GM23248 (cell line): ENCODE measurements around the gene ZNF581. TPM values are rescaled to one million over a fixed set of nuclear protein-coding genes. Genes with fewer than 3 reads are reported as not detected.

Experiments
- DNase-seq: peaks from one replicate; pipeline ENCODE4 v3.0.0-alpha.2; 2015
- H2AFZ ChIP-seq: fragments of 200-600 bp; sonication (generic); 2 replicates; pipeline ENCODE4 v1.6.1; 2016; ENCODE audit warnings: antibody characterized with exemption
- H3F3A ChIP-seq: fragments of 200-600 bp; sonication (generic); 2 replicates; pipeline ENCODE4 v1.6.1; 2016; ENCODE audit warnings: mild to moderate bottlenecking, antibody characterized with exemption, mixed run types; ENCODE audit not compliant: insufficient read depth
- H3K27ac ChIP-seq: fragments of 200-600 bp; sonication (generic); 2 replicates; pipeline ENCODE4 v1.5.1; 2016; ENCODE audit warnings: mild to moderate bottlenecking
- H3K27me3 ChIP-seq: fragments of 200-600 bp; sonication (generic); replicated peaks from 2 replicates; pipeline ENCODE4 v1.6.1; 2016; ENCODE audit warnings: mild to moderate bottlenecking; ENCODE audit not compliant: insufficient read depth
- H3K36me3 ChIP-seq: fragments of 200-600 bp; sonication (generic); 2 replicates; pipeline ENCODE4 v1.6.1; 2016; ENCODE audit warnings: low read depth, mild to moderate bottlenecking
- H3K4me1 ChIP-seq: fragments of 200-600 bp; sonication (generic); 2 replicates; pipeline ENCODE4 v1.6.1; 2016; ENCODE audit warnings: mild to moderate bottlenecking; ENCODE audit not compliant: insufficient read depth
- H3K4me2 ChIP-seq: fragments of 200-600 bp; sonication (generic); one replicate; pipeline ENCODE4 v1.6.1; 2016; ENCODE audit warnings: mild to moderate bottlenecking; ENCODE audit not compliant: unreplicated experiment
- H3K4me3 ChIP-seq: fragments of 200-600 bp; sonication (generic); 2 replicates; pipeline ENCODE4 v1.5.1; 2016; ENCODE audit warnings: mild to moderate bottlenecking
- H3K79me2 ChIP-seq: fragments of 200-600 bp; sonication (generic); 2 replicates; pipeline ENCODE4 v1.6.1; 2016; ENCODE audit warnings: mild to moderate bottlenecking; ENCODE audit not compliant: insufficient read depth
- H3K9ac ChIP-seq: fragments of 200-600 bp; sonication (generic); 2 replicates; pipeline ENCODE4 v1.6.1; 2016; ENCODE audit warnings: mild to moderate bottlenecking
- H3K9me2 ChIP-seq: fragments of 200-600 bp; sonication (generic); 2 replicates; pipeline ENCODE4 v1.6.1; 2016; ENCODE audit warnings: mixed run types, mild to moderate bottlenecking, moderate library complexity; ENCODE audit not compliant: insufficient read depth
- H3K9me3 ChIP-seq: fragments of 200-600 bp; sonication (generic); one replicate; pipeline ENCODE4 v1.6.1; 2017; ENCODE audit warnings: low read depth
- H4K20me1 ChIP-seq: fragments of 200-600 bp; sonication (generic); 2 replicates; pipeline ENCODE4 v1.6.0; 2016; ENCODE audit not compliant: insufficient read depth
- EZH2 ChIP-seq: fragments of 200-600 bp; sonication (generic); IDR thresholded peaks from 2 replicates; pipeline ENCODE4 v1.6.1; 2018; ENCODE audit warnings: antibody characterized with exemption, mild to moderate bottlenecking; ENCODE audit not compliant: insufficient read depth, poor library complexity, severe bottlenecking
- EZH2phosphoT487 ChIP-seq: fragments of 200-600 bp; sonication (generic); IDR thresholded peaks from 2 replicates; pipeline ENCODE4 v1.6.1; 2018; ENCODE audit warnings: antibody characterized with exemption, moderate library complexity, mild to moderate bottlenecking, low read depth; ENCODE audit not compliant: insufficient read depth
- WGBS, 2 experiments: methylation state at CpG; one replicate each; pipeline ENCODE4 v1.1.6; 2015 to 2017; ENCODE audit warnings: low lambda C conversion rate in 2 of 2, low coverage in 1 of 2; ENCODE audit errors: missing lambda C conversion rate in 2 of 2; 5-methylcytosine and 5-hydroxymethylcytosine counted together
- in situ Hi-C: fragments of 300-500 bp; cut with MboI; formaldehyde crosslinking; loops from 2 replicates; pipeline ENCODE4 v1.15.0; 2020
- polyA plus RNA-seq: library from polyadenylated mRNA; unstranded; fragments of >200 nt; fragmentation: Nextera tagmentation; extraction: Ambion mirVana; gene quantifications from 2 replicates; pipeline ENCODE4 v1.2.1, GENCODE V29; 2016
- total RNA-seq: library from RNA; depleted of rRNA; stranded (reverse); fragments of >200 nt; shearing (Covaris generic); gene quantifications from 2 replicates; pipeline ENCODE4 v1.2.3, GENCODE V29; 2014

ZNF581 gene
- total and polyA plus RNA-seq, 2 experiments from 2014 or later: 12.1 to 17.6 TPM

DNA sequence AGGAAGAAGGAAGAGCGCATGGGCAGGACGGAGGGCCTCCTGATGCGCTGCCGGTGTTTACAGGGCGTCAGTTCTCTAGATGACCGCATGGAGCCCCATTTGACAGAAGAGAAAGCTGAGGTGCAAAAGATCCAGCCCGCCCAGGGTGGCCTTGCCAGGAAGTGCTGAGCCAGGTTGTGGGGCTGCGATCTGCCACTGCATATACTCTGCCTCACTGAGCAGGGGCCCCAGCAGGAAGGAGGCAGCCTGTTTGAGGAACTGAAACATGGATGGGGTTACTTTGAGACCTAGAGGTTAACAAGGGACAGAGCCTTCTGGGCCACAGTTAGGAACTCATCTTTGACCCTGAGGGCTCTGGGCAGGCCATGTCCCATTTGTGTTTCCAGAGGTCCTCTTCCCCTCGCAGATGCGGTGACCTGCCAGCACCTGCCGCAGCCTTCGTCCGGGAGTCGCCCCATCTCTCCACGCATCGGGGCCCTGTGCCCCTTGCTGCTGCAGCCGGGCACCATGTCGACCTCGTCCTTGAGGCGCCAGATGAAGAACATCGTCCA lies 34.7 kb downstream of the ZNF581 start:
- H2AFZ ChIP-seq: no peak overlapping the region
- H3K27me3 ChIP-seq: no peaks in the 10 kb centered on the region
- no peak overlapping the region for H3K4me3 ChIP-seq
- no peak for TF ChIP-seq EZH2phosphoT487
- peaks cover 95% of the 10 kb centered on the region for H3K79me2 ChIP-seq
- no peak for DNase-seq
- H3K4me2 ChIP-seq: no peak overlapping the region
- H3K27ac ChIP-seq: no peak overlapping the region
- H3K9me3 ChIP-seq: no peaks in the 10 kb centered on the region
- in situ Hi-C loops: no loop called here
- H3F3A ChIP-seq: peaks cover 22% of the 10 kb centered on the region
- H3K9ac ChIP-seq: 0 out of 2 replicates have a peak overlapping the region, but pooled peaks have one; percentile 91
- peaks cover 5% of the 10 kb centered on the region; the same call in 1 of the 2 replicates for H4K20me1 ChIP-seq
- no peaks in the 10 kb centered on the region for H3K9me2 ChIP-seq
- H3K4me1 ChIP-seq: peaks cover 38% of the 10 kb centered on the region
- peaks cover 14% of the 10 kb centered on the region; the same call in 1 of the 2 replicates for H3K36me3 ChIP-seq
- 85 to 87% methylated on average over 21 of the region's 21 CpGs for WGBS, 2 experiments

DNA sequence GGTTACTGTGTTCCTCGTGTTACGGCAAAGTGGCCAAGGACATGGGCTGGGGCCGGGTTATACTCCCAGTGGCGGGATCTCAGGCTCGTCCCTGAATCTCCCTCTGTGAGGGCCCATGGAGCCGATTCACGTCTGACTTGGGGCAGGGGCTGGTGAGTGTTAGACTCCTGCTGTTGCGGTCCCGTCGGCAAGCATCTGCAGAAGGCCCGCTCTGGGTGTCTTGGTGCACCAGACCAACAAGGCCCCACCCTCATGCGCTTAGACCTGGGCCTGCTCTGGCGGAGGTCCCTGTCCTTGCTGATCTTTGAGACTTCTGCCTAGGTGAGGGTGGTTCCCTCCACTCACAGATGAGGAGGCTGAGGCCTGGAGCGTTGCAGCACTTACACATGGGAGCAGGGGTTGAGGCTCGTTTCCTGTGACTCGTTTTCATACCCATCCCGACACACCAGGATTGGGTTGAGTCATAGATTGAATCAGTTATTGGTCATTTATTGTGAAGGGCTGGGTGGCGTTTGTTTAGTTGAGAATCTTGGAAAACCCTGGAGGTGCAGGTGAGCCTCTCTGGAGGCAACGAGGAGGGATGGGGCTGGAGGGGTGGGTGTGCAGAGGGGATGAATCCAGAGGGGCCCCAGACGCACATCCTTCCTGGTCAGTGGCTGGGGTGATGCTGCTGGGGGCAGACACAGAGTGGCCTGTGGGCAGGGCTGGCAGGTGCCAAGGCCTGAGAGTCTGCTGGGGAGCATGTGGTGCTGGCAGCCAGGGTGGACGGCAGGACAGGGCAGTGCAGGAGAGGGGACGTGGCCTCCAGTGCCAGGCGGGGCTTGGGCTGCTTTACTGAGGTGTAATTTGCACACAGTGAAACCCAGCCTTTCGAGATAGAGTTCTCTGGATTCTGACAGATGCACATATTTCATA lies 36.2 kb downstream of the ZNF581 start:
- Histone ChIP-seq H3K9ac (no peak overlapping the region), H3K9me3 (no peaks in the 10 kb centered on the region), H2AFZ (no peak overlapping the region), H3K27ac (peak overlapping the region; percentile 45), H3K79me2 (peaks cover 96% of the 10 kb centered on the region), H3K4me1 (peaks cover 34% of the 10 kb centered on the region), H3F3A (peaks cover 16% of the 10 kb centered on the region), H3K36me3 (peaks cover 14% of the 10 kb centered on the region; the same call in 1 of the 2 replicates), H3K4me2 (no peak overlapping the region), H3K4me3 (no peak overlapping the region), H3K9me2 (no peaks in the 10 kb centered on the region), H4K20me1 (0 out of 2 replicates have a peak, but pooled peaks cover 5% of the 10 kb centered on the region), H3K27me3 (no peaks in the 10 kb centered on the region)
- peak; percentile 84 for DNase-seq
- TF ChIP-seq EZH2phosphoT487: no peak
- TF ChIP-seq EZH2: no peak
- WGBS, 2 experiments: 56 to 62% methylated on average over 20 to 24 of the region's 24 CpGs
- in situ Hi-C loops: no loop called here

DNA sequence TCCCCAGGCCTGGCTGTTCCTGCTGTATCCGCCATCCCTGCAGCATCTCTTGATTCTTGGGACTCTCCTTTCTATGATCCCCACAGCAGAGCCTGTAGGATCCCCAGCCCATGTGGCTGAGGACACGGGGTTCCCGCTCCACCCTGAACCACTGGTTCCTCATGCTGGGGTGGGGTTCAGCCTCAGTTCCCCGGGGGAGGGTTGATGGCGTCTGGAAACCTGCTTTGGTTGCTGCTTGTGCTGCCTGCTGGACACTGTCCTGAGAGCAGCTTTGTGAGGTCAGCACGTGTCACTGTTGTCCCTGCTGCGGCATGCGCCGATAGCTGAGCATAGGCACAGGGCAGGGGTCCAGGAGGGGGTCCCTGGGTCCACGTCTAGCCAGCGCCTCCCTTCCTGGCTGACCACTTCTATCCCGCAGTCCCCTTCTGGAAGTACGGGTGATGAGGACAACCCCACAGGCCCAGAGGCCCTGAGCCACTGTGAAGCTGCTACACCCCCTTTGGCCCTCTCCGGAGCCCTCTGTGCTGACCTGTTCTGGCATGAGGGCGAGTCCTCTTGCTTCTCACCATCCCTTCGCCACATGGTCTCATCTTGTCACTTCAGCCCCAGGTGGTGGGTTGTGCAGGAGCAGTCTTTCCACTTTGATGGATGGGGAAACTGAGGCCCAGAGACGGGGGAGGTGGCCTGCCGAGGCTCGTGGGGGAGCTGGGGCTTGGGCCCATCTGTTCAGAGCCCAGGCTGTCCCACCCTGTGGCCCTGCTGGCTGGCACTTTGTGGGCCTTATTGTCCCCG lies 37.1 kb downstream of the ZNF581 start:
- no peak for TF ChIP-seq EZH2phosphoT487
- no peak for TF ChIP-seq EZH2
- Histone ChIP-seq H3K4me3 (no peak overlapping the region), H3K9me2 (no peaks in the 10 kb centered on the region), H3K27me3 (no peaks in the 10 kb centered on the region), H3K9me3 (no peaks in the 10 kb centered on the region), H3F3A (peaks cover 14% of the 10 kb centered on the region), H3K27ac (no peak overlapping the region), H2AFZ (no peak overlapping the region), H3K79me2 (peaks cover 100% of the 10 kb centered on the region), H3K36me3 (peaks cover 14% of the 10 kb centered on the region; the same call in 1 of the 2 replicates), H3K4me2 (no peak overlapping the region), H4K20me1 (0 out of 2 replicates have a peak, but pooled peaks cover 5% of the 10 kb centered on the region), H3K4me1 (peaks cover 34% of the 10 kb centered on the region), H3K9ac (no peak overlapping the region)
- DNase-seq: no peak
- 84 to 86% methylated on average over 20 of the region's 20 CpGs for WGBS, 2 experiments
- in situ Hi-C loops: no loop called here
